Testis (tissue), 2 donors: ENCODE data around the gene VAV1.

Experiments used
- POLR2A ChIP-seq: fragments of 450-650 bp; IDR thresholded peaks from one replicate; pipeline ENCODE4 v1.6.1; 2017; ENCODE audit warnings: antibody characterized with exemption, mild to moderate bottlenecking, moderate library complexity
- TF ChIP-seq, protein P1 (sequence below), 3 experiments: fragments of 450-650 bp in 2 of 3; fragments of 200-600 bp in 1 of 3; sonication (generic) in 1 of 3; IDR thresholded peaks; one replicate each; pipeline ENCODE4 v1.5.1; 2016 to 2019; ENCODE audit warnings: antibody characterized with exemption in 3 of 3, mild to moderate bottlenecking in 2 of 3, moderate library complexity in 1 of 3

- TF ChIP-seq, protein P1, sequence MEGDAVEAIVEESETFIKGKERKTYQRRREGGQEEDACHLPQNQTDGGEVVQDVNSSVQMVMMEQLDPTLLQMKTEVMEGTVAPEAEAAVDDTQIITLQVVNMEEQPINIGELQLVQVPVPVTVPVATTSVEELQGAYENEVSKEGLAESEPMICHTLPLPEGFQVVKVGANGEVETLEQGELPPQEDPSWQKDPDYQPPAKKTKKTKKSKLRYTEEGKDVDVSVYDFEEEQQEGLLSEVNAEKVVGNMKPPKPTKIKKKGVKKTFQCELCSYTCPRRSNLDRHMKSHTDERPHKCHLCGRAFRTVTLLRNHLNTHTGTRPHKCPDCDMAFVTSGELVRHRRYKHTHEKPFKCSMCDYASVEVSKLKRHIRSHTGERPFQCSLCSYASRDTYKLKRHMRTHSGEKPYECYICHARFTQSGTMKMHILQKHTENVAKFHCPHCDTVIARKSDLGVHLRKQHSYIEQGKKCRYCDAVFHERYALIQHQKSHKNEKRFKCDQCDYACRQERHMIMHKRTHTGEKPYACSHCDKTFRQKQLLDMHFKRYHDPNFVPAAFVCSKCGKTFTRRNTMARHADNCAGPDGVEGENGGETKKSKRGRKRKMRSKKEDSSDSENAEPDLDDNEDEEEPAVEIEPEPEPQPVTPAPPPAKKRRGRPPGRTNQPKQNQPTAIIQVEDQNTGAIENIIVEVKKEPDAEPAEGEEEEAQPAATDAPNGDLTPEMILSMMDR (IDR thresholded peaks at IDR 0.05), result no peak
- TF ChIP-seq POLR2A, result no peak
Measured at GRCh38 chr19:6853868-6854267, 81.4 kb downstream of the VAV1 start.
